ENCODE measurements around the gene IL1RN. TPM values are rescaled to one million over a fixed set of nuclear protein-coding genes. Genes with fewer than 3 reads are reported as not detected.
A peak's percentile ranks its signal among the peaks of the same experiment; 100 is the strongest.

Gene IL1RN
- total RNA-seq, 1 donor from 2014 or later: not detected

DNA sequence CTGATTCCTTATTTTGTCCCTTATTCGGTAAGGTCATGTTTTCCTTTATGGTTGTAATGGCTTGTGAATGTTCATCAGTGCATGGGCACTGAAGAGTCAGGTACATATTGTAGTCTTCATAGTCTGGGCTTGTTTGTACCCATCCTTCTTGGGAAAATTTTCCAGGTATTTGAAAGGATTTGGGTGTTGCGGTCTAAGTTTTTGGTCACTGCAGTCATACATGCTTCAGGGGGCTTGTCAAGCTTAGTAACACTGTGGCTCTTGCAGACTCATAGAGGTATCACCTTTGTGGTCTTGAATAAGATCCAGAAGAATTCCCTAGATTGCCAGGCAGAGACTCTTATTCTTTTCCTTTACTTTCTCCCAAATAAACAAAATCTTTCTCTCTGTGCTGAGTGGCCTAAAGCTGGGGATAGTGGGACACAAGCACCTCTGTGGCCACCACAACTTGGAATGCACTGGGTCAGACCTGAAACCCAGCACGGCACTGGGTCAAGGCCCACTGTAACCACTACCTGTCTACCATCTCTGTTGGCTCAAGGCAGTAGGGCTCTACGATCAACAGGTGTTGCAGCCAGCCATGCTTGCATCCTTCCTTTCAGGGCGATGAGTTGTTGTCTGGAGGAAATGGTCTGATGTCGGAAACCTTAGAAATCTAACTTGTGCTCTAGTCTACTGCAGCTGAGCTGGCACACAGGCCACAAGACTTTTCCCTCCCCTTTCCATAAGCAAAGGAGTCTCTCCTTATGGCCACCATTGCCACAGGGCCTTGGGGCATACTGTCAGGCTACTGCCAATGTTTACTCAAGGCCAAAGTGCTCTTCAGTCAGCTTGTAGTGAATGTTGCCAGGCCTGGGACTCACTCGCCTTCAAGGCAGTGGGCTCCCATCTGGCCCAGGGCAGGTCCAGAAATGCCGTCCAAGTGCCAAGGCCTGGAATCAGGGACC, 21.5 kb downstream of the IL1RN start:
- H3K36me3 Mint-ChIP-seq (ENCODE audit: unreplicated experiment): no peaks in the 10 kb centered on the region
- H3K4me1 Mint-ChIP-seq (ENCODE audit: unreplicated experiment): no peaks in the 10 kb centered on the region
- H3K27ac Mint-ChIP-seq (ENCODE audit: unreplicated experiment): no peak overlapping the region
- H3K4me3 Mint-ChIP-seq (ENCODE audit: unreplicated experiment): no peak overlapping the region
- H3K9me3 Mint-ChIP-seq (ENCODE audit: unreplicated experiment): peaks cover 16% of the 10 kb centered on the region
- H3K27me3 Mint-ChIP-seq (ENCODE audit: unreplicated experiment): peaks cover 60% of the 10 kb centered on the region
- DNase-seq (ENCODE audit: extremely low spot score, unreplicated experiment): peak; percentile 36
- no peak for TF ChIP-seq CTCF (IDR thresholded peaks at IDR 0.05)

- Mint-ChIP-seq H3K36me3 (ENCODE audit: unreplicated experiment) (no peaks in the 10 kb centered on the region), H3K9me3 (ENCODE audit: unreplicated experiment) (peaks cover 9% of the 10 kb centered on the region), H3K4me1 (ENCODE audit: unreplicated experiment) (no peaks in the 10 kb centered on the region), H3K4me3 (ENCODE audit: unreplicated experiment) (no peak overlapping the region), H3K27ac (ENCODE audit: unreplicated experiment) (no peak overlapping the region), H3K27me3 (ENCODE audit: unreplicated experiment) (peaks cover 58% of the 10 kb centered on the region)
- no peak for DNase-seq (ENCODE audit: extremely low spot score, unreplicated experiment)
- no peak for TF ChIP-seq CTCF (IDR thresholded peaks at IDR 0.05)
Measured at GRCh38 chr2:113149553-113150257, 22.3 kb downstream of the IL1RN start.

DNA sequence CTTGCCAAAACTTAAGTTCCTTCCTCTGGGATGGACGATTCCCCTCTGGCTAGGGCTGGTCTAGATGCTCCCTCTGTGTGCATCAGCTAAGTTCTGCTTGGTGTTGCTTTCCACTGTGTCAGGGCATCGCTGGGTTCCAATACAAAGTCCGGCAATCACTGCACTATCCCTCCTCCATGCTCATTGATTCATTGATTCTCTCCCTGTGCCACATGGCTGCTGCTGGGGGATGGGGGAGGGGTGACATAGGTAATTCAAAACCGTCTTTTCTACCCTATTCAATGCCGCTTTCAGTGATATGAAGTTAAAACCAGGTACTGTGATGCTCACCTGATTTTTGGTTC, 22.8 kb downstream of the IL1RN start:
- Mint-ChIP-seq H3K9me3 (ENCODE audit: unreplicated experiment) (peaks cover 4% of the 10 kb centered on the region), H3K36me3 (ENCODE audit: unreplicated experiment) (no peaks in the 10 kb centered on the region), H3K27ac (ENCODE audit: unreplicated experiment) (no peak overlapping the region), H3K27me3 (ENCODE audit: unreplicated experiment) (peaks cover 58% of the 10 kb centered on the region), H3K4me1 (ENCODE audit: unreplicated experiment) (no peaks in the 10 kb centered on the region), H3K4me3 (ENCODE audit: unreplicated experiment) (no peak overlapping the region)
- TF ChIP-seq CTCF (IDR thresholded peaks at IDR 0.05): no peak
- peak; percentile 8 for DNase-seq (ENCODE audit: extremely low spot score, unreplicated experiment)

GRCh38 chr2:113155331-113155730, 27.9 kb downstream of the IL1RN start:
- H3K4me3 Mint-ChIP-seq (ENCODE audit: unreplicated experiment): no peak overlapping the region
- H3K4me1 Mint-ChIP-seq (ENCODE audit: unreplicated experiment): peaks cover 15% of the 10 kb centered on the region
- no peaks in the 10 kb centered on the region for H3K36me3 Mint-ChIP-seq (ENCODE audit: unreplicated experiment)
- no peak overlapping the region for H3K27ac Mint-ChIP-seq (ENCODE audit: unreplicated experiment)
- peaks cover 33% of the 10 kb centered on the region for H3K27me3 Mint-ChIP-seq (ENCODE audit: unreplicated experiment)
- no peaks in the 10 kb centered on the region for H3K9me3 Mint-ChIP-seq (ENCODE audit: unreplicated experiment)
- DNase-seq (ENCODE audit: extremely low spot score, unreplicated experiment): no peak
- TF ChIP-seq CTCF (IDR thresholded peaks at IDR 0.05): no peak

Data from osteocyte (in vitro differentiated cells).